IPS DF 4.7 (cell line): ENCODE measurements around the gene MTCL1.

Experiments
- DNase-seq: peaks from one replicate; pipeline ENCODE4 v3.0.0-alpha.2; 2013; ENCODE audit warnings: low spot score; ENCODE audit errors: extremely low read depth

MTCL1 gene

DNA sequence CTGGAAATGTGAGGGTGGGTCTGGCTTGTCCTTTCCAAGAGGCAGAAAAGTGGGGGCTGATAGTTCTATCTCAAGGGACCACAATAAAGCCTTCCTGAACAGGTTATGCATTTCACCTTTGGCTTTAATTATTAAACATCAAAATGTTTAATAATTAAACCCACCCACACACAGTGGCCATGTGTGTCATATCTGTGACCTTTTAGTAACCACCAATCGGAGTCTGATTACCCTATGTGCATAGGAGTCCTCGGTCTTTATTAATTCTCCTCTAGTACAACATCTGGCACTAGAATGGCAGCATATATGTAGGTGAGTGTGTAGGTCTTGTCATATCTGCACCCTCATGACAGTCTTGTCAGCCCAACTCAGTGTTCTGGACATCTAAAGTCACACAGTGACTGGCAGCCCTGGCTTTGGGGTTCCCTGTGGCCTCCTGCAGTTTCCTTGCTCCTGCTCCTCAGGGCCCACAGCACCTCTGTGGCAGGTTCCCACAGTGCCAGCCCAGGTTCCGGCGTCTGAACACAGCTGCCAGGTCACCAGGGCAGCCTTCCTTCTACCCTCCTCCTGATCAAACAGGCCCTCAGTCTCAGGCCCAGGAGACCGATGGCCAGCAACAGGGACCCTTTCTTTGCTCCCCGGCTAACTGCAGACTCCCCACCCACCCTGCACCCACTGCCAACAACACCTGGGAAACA, 100.9 kb downstream of the MTCL1 start:
- DNase-seq = no peak

DNA sequence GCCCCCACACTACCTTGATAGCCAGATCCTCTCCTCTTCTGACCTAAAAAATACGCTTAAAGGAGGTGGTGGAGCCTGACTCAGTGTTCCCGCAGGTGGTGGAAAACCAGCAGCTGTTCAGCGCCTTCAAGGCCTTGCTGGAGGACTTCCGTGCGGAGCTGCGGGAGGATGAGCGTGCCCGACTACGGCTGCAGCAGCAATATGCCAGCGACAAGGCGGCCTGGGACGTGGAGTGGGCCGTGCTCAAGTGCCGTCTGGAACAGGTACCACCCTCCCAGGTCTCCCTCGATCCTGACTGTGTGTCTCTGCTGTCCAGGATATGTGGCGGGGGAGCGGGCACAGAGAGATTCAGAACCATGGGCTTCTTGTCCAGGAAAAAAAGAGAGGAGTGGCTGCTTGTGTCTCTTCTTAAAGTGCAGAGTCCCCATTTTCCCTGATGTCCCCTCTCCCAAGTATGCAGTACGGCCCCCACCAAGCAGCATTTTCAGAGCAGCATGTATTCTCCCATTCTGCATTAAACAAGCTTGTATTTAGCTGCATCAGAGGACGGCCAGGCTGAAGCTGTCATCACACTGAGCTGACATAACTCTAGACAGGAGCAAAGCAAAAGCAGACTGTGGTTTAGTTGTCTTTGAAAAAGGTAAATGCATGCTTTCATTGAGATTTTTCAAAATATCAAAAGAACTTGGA, 101.6 kb downstream of the MTCL1 start:
- DNase-seq = no peak

GRCh38 chr18:8807488-8807805, 102.1 kb downstream of the MTCL1 start:
- DNase-seq = no peak

- no peak for DNase-seq
Measured at GRCh38 chr18:8808001-8808400, 102.6 kb downstream of the MTCL1 start.

GRCh38 chr18:8809514-8809913, 104.2 kb downstream of the MTCL1 start:
- DNase-seq = no peak

DNA sequence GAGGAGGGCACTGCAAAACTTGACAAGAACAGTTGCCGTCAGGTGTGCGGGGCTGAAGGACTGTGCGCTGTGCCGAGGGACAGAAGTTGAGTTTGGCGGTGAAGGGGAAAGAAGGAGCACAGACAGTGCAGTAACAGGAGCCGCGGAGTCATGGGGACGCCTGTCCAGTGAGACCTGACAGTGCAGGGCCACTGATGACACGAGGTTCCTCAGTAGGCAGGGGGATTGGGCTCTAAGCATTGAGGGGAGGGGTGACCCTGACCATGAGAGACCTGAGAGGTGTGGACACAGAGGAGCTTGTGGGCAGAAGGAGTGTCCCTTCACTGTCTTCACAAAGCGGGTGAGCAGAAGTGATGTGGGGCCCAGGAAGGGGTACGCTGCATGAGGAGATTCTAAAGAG, 104.8 kb downstream of the MTCL1 start:
- DNase-seq = no peak

DNA sequence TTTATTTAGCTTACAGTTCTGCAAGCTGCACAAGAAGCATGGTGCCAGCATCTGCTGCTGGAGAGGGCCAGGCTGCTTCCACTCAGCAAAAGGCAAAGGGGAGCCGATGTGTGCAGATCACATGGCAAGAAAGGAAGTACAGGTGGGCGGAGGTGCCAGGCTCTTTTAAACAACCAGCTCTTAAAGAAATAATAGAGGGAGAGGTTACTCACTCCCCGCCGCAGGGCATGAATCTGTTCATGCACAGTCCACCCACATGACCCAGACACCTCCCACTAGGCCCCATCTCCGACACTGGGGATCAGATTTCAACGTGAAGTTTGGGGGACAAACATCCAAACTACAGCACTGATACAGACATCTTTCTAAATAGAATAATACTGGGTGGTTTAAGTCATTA, 105.8 kb downstream of the MTCL1 start:
- no peak for DNase-seq

- no peak for DNase-seq
Measured at GRCh38 chr18:8812631-8813030, 107.3 kb downstream of the MTCL1 start.

DNA sequence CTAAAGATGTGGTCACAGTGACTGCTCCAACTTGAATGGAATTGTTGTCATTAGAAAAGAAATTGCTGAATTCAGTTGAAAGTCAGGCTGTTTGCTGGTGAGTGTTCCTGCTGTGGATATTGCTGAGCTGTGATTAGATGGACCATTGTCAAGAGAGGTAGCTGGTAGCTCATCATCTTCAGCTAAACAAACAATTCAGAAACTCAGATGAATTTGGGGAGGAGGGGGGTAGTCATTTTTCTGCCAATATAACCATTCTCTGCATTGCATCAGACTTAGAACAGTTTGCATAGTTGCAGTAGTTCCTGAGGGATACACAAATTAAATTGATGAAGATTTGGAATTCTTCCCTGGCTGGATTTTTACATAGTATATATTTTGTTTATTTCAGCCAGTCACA, 108.3 kb downstream of the MTCL1 start:
- DNase-seq = no peak

DNA sequence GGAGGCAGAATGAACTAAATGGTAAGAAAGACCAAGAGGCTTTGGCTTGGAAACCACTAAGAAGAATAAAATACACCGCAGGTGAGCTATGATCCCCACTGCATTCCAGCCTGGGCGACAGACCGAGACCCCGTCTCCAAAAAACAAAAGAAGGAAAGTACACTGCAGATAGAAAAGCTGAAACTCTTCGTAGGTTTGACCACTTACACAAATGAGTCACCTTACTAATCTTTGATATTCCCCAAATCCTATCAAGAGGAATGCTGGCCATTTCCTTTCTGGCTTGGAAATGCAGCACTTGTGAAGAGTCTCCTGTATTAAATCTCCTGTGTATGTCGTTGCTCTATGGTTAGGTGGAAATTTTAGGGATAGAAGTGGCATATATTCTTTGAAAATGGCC, 108.8 kb downstream of the MTCL1 start:
- no peak for DNase-seq

GRCh38 chr18:8816220-8816619, 110.9 kb downstream of the MTCL1 start:
- DNase-seq = no peak

GRCh38 chr18:8816816-8817215, 111.5 kb downstream of the MTCL1 start:
- no peak for DNase-seq

- no peak for DNase-seq
Measured at GRCh38 chr18:8818982-8819381, 113.6 kb downstream of the MTCL1 start.

- DNase-seq = no peak
Measured at GRCh38 chr18:8820396-8821082, 115.2 kb downstream of the MTCL1 start.

GRCh38 chr18:8821083-8821465, 115.7 kb downstream of the MTCL1 start:
- DNase-seq = no peak

- no peak for DNase-seq
Measured at GRCh38 chr18:8821531-8821930, 116.2 kb downstream of the MTCL1 start.

- no peak for DNase-seq
Measured at GRCh38 chr18:8822643-8823042, 117.3 kb downstream of the MTCL1 start.

DNA sequence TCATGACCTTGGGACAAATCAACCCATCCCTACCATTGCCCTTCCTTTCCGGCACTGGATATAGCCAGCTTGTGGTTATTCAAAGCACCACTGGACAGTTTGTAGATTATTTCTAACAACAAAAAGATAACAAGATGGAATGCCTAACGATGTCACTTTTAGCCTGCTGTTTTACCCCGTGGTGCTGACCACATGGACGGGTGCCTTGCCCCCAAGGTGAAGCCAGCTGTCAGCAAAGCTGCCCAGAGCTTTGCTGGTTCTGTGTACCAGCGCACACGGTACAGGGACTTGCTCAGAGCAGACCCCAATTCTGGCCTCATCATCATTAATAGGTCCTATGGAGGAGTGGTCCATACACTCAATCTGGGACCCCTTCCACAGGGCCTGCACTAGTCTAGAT, 118.2 kb downstream of the MTCL1 start:
- no peak for DNase-seq

DNA sequence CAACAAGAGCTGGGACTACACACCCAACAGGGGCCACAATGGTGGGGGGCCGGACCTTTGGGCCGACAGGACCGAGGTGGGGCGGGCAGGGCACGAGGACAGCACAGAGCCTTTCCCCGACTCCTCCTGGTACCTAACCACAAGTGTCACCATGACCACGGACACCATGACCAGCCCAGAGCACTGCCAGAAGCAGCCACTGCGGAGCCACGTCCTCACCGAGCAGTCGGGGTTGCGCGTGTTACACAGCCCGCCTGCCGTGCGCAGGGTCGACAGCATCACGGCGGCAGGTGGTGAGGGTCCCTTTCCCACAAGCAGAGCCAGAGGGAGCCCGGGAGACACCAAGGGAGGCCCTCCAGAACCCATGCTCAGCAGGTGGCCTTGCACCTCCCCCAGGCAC, 119.5 kb downstream of the MTCL1 start:
- no peak for DNase-seq

DNA sequence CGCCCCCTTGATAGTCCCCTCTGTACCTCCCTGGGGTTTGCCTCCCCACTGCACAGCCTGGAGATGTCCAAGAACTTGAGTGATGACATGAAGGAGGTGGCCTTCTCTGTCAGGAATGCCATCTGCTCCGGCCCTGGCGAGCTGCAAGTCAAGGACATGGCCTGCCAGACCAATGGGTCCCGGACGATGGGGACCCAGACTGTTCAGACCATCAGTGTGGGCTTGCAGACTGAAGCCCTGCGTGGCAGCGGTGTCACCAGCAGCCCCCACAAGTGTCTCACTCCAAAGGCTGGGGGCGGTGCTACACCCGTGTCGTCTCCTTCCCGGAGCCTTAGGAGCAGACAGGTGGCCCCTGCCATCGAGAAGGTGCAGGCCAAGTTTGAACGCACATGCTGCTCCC, 119.9 kb downstream of the MTCL1 start:
- no peak for DNase-seq

DNA sequence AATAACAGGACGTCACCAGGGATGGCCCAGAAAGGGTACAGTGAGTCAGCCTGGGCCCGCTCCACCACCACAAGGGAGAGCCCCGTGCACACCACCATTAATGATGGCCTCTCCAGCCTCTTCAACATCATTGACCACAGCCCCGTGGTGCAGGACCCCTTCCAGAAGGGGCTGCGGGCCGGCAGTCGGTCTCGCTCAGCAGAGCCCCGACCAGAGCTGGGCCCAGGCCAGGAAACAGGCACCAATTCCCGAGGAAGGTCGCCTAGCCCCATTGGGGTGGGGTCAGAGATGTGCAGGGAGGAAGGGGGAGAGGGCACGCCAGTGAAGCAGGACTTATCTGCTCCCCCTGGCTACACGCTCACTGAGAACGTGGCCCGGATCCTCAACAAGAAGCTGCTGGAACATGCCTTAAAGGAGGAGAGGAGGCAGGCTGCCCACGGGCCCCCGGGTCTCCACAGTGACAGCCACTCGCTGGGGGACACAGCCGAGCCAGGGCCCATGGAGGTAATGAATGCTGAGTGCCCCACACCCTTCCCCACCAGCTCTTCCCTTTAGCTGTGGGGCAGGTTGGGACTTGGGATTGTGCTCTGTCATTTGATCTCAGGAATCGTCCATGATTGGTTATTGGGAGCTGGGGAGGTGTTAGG, 120.5 kb downstream of the MTCL1 start:
- no peak for DNase-seq

GRCh38 chr18:8826514-8826913, 121.2 kb downstream of the MTCL1 start:
- DNase-seq = no peak
